Measurements from ENCODE around the gene PAGE2.
"Not testable (repeated sequence)": the region's sequence is repeated elsewhere in the genome, so short reads cannot be mapped to it uniquely, and the experiment has no call there.

The PAGE2 gene, protein sequence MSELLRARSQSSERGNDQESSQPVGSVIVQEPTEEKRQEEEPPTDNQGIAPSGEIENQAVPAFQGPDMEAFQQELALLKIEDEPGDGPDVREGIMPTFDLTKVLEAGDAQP

DNA sequence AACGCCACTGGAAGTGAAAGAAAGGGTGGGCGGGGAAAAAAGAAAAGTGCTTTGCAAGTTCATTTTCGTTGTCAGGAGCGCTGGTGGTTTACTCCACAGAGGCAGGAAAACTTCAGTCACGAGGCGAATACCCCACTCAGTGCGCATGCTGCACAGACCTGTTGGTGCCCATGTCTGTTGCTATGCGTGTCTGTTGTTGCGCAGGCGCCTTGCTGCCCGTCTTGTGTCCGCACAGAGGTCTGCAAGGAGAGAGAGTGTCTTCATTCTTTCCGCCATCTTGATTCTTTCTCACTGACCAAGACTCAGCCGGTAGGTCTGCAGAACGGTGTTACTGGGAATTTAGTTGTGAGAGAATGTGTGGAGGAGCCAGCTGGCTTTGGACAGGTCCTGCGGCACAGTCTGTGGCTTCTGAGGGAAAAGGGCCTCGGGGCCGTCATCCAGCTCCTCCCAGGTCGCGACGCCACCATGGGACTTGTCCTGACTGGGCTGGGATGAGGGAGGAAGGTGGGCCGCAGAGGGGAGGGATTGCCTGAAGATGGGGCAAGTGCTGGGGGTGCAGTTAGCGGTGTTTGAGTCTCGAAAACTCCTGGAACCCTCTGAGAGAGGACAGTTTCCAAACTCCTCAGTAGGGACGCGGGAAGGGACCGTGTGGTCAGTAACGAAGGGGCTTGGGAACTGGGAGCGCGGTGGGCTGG lies at the start of gene PAGE2:
PAGE2 (plus strand) TSS at position 224 of the 695 bp plus-strand sequence. CDS start 1,003 bp downstream, outside the sequence.
- no peak within 1 kb of the TSS for H3K27ac ChIP-seq
- ChIA-PET POLR2A (ENCODE audit: low non-redundant PET) (no interaction called here), CTCF (no interaction called here)
- TF ChIP-seq, protein P1, sequence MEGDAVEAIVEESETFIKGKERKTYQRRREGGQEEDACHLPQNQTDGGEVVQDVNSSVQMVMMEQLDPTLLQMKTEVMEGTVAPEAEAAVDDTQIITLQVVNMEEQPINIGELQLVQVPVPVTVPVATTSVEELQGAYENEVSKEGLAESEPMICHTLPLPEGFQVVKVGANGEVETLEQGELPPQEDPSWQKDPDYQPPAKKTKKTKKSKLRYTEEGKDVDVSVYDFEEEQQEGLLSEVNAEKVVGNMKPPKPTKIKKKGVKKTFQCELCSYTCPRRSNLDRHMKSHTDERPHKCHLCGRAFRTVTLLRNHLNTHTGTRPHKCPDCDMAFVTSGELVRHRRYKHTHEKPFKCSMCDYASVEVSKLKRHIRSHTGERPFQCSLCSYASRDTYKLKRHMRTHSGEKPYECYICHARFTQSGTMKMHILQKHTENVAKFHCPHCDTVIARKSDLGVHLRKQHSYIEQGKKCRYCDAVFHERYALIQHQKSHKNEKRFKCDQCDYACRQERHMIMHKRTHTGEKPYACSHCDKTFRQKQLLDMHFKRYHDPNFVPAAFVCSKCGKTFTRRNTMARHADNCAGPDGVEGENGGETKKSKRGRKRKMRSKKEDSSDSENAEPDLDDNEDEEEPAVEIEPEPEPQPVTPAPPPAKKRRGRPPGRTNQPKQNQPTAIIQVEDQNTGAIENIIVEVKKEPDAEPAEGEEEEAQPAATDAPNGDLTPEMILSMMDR (conservative IDR thresholded peaks at IDR 0.05; ENCODE audit: low read depth), result no peak
- DNase-seq (ENCODE audit: low spot score), result no peak

DNA sequence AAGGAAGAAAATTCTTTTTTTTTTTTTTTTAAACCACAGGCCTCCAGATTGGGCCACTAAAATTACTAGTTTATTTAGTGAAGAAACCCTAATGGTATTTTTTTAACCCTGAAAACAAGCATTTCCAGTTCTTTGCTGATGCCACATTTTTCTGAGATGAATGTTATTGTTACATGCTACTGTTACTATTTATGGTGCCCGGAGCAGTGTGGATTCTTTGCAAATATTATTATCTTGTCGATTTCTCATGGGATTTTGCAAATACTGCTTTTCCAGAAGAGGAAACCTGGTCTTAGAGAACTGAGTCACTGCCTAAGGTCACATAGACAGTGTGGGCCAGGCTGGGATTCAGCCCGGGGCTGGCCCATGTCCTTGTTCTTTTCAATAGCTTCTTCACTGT lies 49.3 kb upstream of the PAGE2 start:
- TF ChIP-seq, protein P1 (conservative IDR thresholded peaks at IDR 0.05; ENCODE audit: low read depth), result no peak
- POLR2A ChIA-PET (ENCODE audit: low non-redundant PET), result no interaction called here
- DNase-seq (ENCODE audit: low spot score), result peak; percentile 10
- CTCF ChIA-PET, result no interaction called here
- H3K27ac ChIP-seq, result no peak overlapping the region

DNA sequence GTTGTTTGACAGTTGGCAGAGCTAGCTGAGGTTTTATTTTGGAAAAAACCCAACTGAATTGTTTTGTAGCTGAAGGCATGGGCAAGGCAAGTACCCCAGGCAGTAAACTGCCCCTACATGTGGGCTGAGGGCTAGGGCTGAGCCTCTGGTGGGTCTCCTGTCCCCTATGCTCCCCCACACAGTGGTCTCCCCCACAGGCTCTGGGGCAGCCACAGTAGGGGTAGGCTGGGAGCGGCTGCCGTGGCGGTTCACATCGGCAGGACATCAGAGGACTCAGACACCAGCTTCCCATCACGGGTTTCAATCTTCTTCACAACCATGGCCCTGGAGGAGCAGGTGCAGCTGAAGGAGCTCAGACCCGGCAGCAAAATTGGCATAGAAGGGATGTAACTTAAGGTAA lies 47.3 kb upstream of the PAGE2 start:
- CTCF ChIA-PET, result no interaction called here
- TF ChIP-seq, protein P1 (conservative IDR thresholded peaks at IDR 0.05; ENCODE audit: low read depth), result no peak
- no peak for DNase-seq (ENCODE audit: low spot score)
- POLR2A ChIA-PET (ENCODE audit: low non-redundant PET), result no interaction called here
- no peak overlapping the region for H3K27ac ChIP-seq

DNA sequence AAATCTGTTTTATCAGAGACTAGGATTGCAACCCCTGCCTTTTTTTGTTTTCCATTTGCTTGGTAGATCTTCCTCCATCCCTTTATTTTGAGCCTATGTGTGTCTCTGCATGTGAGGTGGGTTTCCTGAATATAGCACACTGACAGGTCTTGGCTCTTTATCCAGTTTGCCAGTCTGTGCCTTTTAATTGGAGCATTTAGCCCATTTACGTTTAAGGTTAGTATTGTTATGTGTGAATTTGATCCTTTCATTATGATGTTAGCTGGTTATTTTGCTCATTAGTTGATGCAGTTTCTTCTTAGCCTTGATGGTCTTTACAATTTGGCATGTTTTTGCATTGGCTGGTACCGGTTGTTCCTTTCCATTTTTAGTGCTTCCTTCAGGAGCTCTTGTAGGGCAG lies 38.2 kb upstream of the PAGE2 start:
- DNase-seq (ENCODE audit: low spot score); POLR2A ChIA-PET (ENCODE audit: low non-redundant PET); H3K27ac ChIP-seq; CTCF ChIA-PET: not testable (repeated sequence)

DNA sequence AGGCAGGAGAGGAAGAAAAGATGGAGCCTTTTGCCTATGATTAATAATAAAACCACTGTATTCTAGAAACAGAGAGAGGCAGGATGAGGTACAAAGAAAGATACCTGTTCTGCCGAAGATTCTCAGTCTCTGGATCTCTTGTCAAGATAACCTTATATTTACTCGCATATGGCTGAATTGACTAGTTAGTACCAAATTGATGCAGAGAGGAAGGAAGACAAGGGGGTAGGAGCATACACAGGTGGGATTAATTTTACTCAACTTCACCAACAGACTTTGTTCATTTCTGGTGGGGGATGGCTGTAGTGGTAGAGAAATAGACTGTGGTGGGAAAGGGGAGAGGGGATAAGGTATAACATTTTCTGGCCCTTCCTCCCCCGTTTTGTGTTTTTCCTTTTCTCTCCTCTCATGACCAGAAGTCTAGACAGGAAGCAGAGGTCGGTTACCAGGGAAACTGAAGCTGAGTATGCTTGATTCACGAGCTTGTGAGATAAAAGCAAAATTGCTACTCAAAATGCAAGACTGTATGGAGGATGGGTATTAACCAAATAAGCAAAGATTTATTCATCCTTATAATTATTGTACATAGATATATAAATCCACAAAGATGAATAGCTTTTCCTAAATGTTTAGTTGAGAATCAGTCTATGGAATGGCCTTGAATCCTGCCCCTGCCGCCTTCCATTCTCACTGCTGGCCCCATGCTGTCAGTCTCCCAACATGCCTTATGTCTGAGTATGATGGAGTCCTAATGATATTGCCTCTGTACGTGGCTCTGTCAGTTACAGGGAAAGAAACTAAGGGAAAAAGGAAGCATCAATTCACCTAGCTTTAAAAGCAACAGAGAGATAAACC lies 31.8 kb upstream of the PAGE2 start:
- no peak for DNase-seq (ENCODE audit: low spot score)
- POLR2A ChIA-PET (ENCODE audit: low non-redundant PET), result no interaction called here
- CTCF ChIA-PET, result interaction anchor here (0.7 kb wide), 2 partner anchors 809 to 1192 kb away, joined by 3 read pairs; no protein-coding TSS in a partner anchor
- TF ChIP-seq, protein P1 (conservative IDR thresholded peaks at IDR 0.05; ENCODE audit: low read depth), result no peak
- no peak overlapping the region for H3K27ac ChIP-seq

DNA sequence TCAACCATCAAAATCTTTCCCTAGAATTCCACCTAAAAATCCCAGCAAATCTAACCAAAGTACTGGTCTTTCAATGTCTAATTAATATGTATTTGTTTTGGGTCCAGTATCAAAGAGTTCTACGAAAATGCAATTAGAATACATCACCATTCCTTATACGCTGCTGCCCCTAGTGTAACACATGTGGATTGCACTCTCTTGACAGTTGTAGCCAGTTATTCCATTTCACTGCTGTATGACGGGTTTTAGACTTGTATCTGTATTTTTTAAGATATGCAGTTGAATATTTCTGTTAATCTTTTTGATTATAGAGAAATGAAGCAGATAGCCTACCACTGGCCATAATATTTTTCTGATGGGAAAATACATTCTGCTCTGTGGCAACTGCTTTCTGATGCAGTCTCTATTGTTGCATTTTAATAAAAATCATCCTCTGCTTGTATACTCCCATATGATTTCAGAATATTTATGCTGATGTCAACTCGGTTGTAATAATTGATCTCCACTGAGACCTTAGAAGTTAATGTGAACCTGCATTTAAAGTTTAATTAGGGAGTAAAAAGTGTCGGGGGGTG lies 31.1 kb upstream of the PAGE2 start:
- CTCF ChIA-PET, result interaction anchor here (0.7 kb wide), 2 partner anchors 809 to 1192 kb away, joined by 3 read pairs; no protein-coding TSS in a partner anchor
- POLR2A ChIA-PET (ENCODE audit: low non-redundant PET), result no interaction called here
- TF ChIP-seq, protein P1 (conservative IDR thresholded peaks at IDR 0.05; ENCODE audit: low read depth), result peak; percentile 67
- peak; percentile 6 for DNase-seq (ENCODE audit: low spot score)
- no peak overlapping the region for H3K27ac ChIP-seq

DNA sequence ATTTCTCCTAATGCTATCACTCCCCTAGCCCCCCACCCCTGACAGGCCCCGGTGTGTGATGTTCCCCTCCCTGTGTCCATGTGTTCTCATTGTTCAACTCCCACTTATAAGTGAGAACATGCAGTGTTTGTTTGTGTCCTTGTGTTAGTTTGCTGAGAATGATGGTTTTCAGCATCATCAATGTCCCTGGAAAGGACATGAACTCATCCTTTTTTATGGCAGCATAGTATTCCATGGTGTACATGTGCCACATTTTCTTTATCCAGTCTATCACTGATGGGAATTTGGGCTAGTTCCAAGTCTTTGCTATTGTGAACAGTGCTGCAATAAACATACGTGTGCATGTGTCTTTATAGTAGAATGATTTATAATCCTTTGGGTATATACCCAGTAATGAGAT lies 21.6 kb upstream of the PAGE2 start:
- CTCF ChIA-PET; DNase-seq (ENCODE audit: low spot score); H3K27ac ChIP-seq; POLR2A ChIA-PET (ENCODE audit: low non-redundant PET): not testable (repeated sequence)

All from RWPE1 (cell line).